Activated CD8-positive, alpha-beta memory T cell treated with anti-CD3 and anti-CD28 coated beads, Interleukin-2, amount 50 U/mL, for 48 hours (primary cell): ENCODE results near the gene UROC1.
A peak's percentile ranks its signal among the peaks of the same experiment; 100 is the strongest.
"Not testable (repeated sequence)": the region's sequence is repeated elsewhere in the genome, so short reads cannot be mapped to it uniquely, and the experiment has no call there.

Experiments used
- DNase-seq: peaks from one replicate; pipeline ENCODE4 v3.0.0-alpha.2; 2020

UROC1 gene

GRCh38 chr3:126546549-126547239 lies 29.1 kb upstream of the UROC1 start:
- DNase-seq, result peak; percentile 22

GRCh38 chr3:126546013-126546412 lies 28.4 kb upstream of the UROC1 start:
- peak; percentile 20 for DNase-seq

DNA sequence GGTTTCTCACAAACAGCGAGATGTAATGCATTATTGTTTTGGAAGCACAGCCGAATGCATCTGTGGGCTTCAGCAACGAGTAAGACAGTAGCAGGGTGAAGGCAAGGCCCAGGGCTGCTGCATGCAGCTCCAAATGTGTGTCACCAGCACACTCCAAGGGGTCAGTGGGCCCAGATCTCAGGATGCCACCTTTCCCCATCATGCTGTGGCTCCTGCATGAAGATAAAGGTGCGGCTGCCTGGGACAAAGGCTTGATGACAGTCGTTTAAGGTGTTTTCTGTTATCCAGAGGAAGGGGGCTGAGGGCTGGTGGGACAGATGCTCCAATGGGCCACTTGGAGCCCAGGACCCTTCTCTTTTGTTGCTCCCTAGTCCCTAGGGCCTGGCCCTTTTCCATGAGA lies 28.0 kb upstream of the UROC1 start:
- DNase-seq, result no peak

GRCh38 chr3:126544596-126545281 lies 27.2 kb upstream of the UROC1 start:
- peak; percentile 38 for DNase-seq

DNA sequence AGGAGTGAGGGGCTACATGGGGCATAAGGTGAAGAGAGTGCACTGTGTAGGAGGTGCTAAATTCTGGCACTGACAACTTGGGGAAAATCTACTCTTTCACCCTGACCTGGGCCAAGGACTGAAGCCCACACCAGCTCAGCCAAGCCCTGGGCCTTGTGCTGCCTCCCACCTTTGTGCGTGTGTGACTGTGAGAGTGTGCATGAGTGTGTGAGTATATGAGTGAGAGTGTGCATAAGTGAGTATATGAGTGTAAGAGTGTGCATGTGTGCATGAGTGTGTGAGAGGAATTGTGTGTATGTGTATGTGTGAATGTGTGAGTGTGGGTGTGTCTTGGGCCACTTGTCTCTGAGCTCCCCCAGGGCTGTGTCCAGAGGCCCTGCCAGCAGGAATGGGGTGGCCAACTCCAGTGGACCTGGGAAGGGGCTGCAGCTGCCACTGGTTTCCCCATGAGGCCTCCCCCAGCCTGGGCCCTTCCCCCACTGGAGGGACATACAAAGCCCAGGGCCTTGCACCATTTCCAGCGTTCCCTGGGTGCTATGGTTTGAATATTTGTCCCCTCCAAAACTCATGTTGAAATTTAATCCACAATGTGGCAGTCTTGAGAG lies 26.0 kb upstream of the UROC1 start:
- DNase-seq, result no peak

GRCh38 chr3:126542340-126543241 lies 25.0 kb upstream of the UROC1 start:
- peak; percentile 33 for DNase-seq

DNA sequence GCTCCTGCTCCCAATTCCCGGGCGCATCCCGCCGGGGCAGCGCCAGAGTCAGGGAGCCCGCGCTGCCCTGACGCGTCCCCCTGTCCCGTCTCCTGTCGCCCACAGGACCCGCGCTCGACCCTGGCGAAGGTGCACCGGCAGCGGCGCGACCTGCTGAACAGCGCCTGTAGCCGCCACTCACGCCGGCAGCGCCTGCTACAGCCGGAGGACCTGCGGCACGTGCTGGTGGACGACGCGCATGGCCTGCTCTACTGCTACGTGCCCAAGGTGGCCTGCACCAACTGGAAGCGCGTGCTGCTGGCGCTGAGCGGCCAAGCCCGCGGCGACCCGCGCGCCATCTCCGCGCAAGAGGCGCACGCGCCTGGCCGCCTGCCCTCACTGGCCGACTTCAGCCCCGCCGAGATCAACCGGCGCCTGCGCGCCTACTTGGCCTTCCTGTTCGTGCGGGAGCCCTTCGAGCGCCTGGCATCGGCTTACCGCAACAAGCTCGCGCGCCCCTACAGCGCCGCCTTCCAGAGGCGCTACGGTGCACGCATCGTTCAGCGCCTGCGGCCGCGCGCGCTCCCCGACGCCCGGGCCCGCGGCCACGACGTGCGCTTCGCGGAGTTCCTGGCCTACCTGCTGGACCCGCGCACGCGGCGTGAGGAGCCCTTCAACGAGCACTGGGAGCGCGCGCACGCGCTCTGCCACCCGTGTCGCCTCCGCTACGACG lies 24.2 kb upstream of the UROC1 start:
- DNase-seq, result peak; percentile 20

- peak; percentile 34 for DNase-seq
Observed at GRCh38 chr3:126540951-126541627, 23.5 kb upstream of the UROC1 start.

- DNase-seq, result peak; percentile 18
Observed at GRCh38 chr3:126540342-126540849, 22.8 kb upstream of the UROC1 start.

DNA sequence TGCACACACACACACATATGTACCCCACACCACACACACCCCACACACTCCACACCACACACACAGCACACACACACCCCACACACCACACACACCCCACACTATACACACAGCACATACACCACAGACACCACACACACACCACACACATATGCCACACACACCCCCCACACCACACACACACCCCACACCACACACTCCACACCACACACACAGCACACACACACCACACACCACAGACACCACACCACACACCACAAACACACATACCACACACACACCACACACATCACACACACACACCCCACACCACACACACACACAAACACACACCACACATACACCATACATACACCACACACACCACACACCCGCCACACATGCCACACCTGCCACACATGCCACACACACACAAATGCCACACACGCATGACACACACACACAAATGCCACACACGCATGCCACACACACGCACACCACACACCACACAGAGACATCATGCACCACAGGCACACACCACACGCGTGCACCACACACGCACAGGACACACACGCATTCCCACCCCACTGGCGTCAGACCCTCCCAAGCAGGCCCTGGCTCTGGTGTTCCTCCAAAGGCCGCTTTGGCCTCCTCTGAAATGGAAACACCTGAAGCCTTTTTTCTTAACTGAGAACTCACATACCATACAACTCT lies 22.1 kb upstream of the UROC1 start:
- peak; percentile 33 for DNase-seq

- no peak for DNase-seq
Observed at GRCh38 chr3:126538966-126539365, 21.4 kb upstream of the UROC1 start.

GRCh38 chr3:126538316-126538715 lies 20.7 kb upstream of the UROC1 start:
- DNase-seq, result no peak

DNA sequence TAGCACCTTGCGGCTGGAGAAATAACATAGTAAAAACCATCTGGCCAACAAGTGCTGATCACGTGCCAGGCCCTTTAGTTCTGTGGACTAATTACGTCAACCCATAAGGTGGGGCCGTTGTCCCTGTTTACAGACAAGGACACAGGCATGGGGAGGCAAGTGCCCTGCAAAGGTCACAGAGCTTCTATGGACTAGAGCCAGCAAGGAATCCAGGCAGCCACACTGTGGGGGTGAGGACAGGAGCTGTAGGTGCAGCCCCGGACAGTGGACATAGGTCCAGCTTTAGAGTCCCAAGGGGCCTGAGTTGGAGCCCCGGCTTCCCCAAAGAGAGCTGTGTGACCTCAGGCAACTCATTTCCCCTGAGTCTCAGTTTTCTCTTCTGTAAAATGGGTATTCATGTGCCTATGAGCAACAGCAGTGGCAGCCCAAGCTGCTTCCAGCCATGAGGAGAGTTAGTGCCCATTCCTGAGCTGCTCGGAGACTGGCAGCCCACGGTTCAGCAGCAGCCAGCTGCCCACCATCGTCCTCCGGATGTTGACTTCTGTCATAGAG lies 20.2 kb upstream of the UROC1 start:
- no peak for DNase-seq

- no peak for DNase-seq
Observed at GRCh38 chr3:126537116-126537729, 19.6 kb upstream of the UROC1 start.

GRCh38 chr3:126536126-126536525 lies 18.6 kb upstream of the UROC1 start:
- DNase-seq, result no peak

- DNase-seq, result no peak
Observed at GRCh38 chr3:126535636-126536035, 18.1 kb upstream of the UROC1 start.

DNA sequence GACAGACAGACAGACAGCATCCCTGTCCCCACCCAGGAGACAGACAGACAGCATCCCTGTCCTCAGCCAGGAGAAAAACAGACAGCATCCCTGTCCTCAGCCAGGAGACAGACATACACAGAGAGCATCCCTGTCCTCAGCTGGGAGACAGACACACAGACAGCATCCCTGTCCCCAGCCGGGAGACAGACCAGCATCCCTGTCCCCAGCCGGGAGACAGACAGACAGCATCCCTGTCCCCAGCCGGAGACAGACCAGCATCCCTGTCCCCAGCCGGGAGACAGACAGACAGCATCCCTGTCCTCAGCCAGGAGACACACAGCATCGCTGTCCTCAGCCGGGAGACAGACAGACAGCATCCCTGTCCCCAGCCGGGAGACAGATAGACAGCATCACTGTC lies 17.1 kb upstream of the UROC1 start:
- DNase-seq, result not testable (repeated sequence)

- no peak for DNase-seq
Observed at GRCh38 chr3:126533506-126533905, 15.9 kb upstream of the UROC1 start.

DNA sequence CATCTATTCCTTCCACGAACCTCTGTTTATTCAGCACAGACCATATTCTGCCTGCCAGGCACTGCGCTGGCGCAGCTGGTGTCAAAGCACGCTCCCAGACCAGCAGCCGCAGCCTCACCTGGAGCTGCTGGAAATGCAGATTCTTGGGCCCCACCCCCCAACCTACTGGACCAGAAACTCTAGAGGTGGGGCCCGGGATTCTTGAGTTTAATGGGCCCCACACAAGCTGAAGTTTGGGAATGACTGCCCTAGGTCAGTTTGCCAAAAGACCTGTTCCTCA lies 13.4 kb upstream of the UROC1 start:
- DNase-seq, result no peak
